Gastroesophageal sphincter (tissue), 3 donors: Measurements from ENCODE around the gene HEPACAM.

Experiments
- CTCF ChIP-seq, 4 experiments: fragments of 200-600 bp in 2 of 4; fragments of 450-650 bp in 2 of 4; sonication (generic) in 1 of 4; IDR thresholded peaks; one replicate each; pipeline ENCODE4 v1.5.1; 2017 to 2019; ENCODE audit warnings: antibody characterized with exemption in 4 of 4, mild to moderate bottlenecking in 2 of 4, moderate library complexity in 2 of 4
- EP300 ChIP-seq: sonication (generic); formaldehyde crosslinking; IDR thresholded peaks from one replicate; pipeline ENCODE4 v1.6.1; 2017; ENCODE audit warnings: antibody characterized with exemption, mild to moderate bottlenecking
- POLR2A ChIP-seq, 2 donors: fragments of 450-650 bp; IDR thresholded peaks; one replicate each; pipeline ENCODE4 v1.6.1; 2017; ENCODE audit warnings: antibody characterized with exemption in 2 of 2, mild to moderate bottlenecking in 2 of 2, moderate library complexity in 1 of 2
- POLR2AphosphoS5 ChIP-seq: sonication (generic); formaldehyde crosslinking; IDR thresholded peaks from one replicate; pipeline ENCODE4 v1.6.1; 2017; ENCODE audit warnings: antibody characterized with exemption

DNA sequence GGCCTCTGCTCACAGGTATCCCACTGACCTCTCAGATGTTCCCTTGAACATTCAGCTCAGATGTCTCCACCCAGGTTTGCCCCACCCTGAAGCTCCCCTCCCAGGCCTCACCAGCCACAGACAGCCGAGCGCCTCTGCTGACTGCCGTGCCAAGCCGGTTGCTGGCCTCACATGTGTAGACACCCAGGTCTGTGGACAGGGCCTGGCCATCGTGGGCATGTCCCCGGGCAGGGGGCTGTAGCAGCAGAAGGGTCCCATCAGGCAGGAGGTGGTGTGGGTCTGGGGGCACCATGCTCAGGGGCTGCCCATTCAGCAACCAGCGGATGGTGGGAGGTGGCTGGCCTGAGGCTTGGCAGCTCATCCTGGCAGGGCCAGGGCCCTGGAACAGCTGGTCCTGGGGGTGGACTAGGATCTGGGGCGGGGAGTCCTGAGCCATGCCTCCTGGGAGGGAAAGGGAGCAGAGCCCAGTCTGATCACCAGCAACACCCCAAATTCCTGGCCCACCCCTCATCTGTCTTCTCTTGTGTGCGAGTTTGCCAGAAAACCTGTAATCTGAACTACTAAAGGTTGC is 38.9 kb downstream of the HEPACAM start:
- TF ChIP-seq EP300 (no peak), CTCF (IDR thresholded peaks at IDR 0.05) (no peak), POLR2AphosphoS5 (no peak), POLR2A (IDR thresholded peaks at IDR 0.05) (no peak)
